GM10248 (cell line): ENCODE results near the gene GPR137C.
"Not testable (repeated sequence)": the region's sequence is repeated elsewhere in the genome, so short reads cannot be mapped to it uniquely, and the experiment has no call there.

Experiments
- CTCF ChIA-PET: fragments of 300-600 bp; sonication (Branson Sonifier 250); formaldehyde crosslinking; extraction: SDS; loops from one replicate; lab custom pipeline; 2021; ENCODE audit warnings: antibody characterized with exemption; lab: Yijun Ruan, JAX
- POLR2A ChIA-PET: fragments of 350-650 bp; sonication (Branson Sonifier 250); formaldehyde crosslinking; extraction: SDS; loops from one replicate; lab custom pipeline; 2020; ENCODE audit warnings: antibody characterized with exemption; lab: Yijun Ruan, JAX
- DNase-seq: peaks from one replicate; pipeline ENCODE4 v3.0.0; 2012; ENCODE audit errors: extremely low spot score
- CTCF ChIP-seq: IDR thresholded peaks from 2 replicates; pipeline ENCODE4 v1.5.1; 2012; ENCODE audit warnings: mild to moderate bottlenecking, low read depth; ENCODE audit errors: extremely low read depth, missing control alignments, control extremely low read depth

The GPR137C gene

GRCh38 chr14:52553671-52554575 is 1.3 kb downstream of the GPR137C start:
- ChIA-PET POLR2A (no interaction called here), CTCF (interaction anchor here (0.8 to 2.5 kb wide), 3 partner anchors 11 to 254 kb away, joined by 3 to 8 read pairs (median 3); no protein-coding TSS in a partner anchor)
- TF ChIP-seq CTCF: no peak
- peak; percentile 53 for DNase-seq

- POLR2A ChIA-PET: no interaction called here
- CTCF ChIA-PET: interaction anchor here (1.0 kb wide), 1 partner anchor 9 kb away, joined by 3 read pairs; no protein-coding TSS in a partner anchor
- no peak for TF ChIP-seq CTCF
- DNase-seq: no peak
Measured at GRCh38 chr14:52558688-52559087, 6.1 kb downstream of the GPR137C start.

GRCh38 chr14:52563120-52563519 is 10.5 kb downstream of the GPR137C start:
- TF ChIP-seq CTCF: no peak
- ChIA-PET POLR2A (interaction anchor here (1.2 kb wide), 1 partner anchor 11 kb away, joined by 3 read pairs; the partner anchor contains the start of genes GPR137C and TXNDC16), CTCF (interaction anchor here (1.0 to 2.3 kb wide), 4 partner anchors 8 to 16 kb away, joined by 3 to 8 read pairs (median 6); partner anchors contain the start of genes GPR137C and TXNDC16)
- no peak for DNase-seq

GRCh38 chr14:52568454-52568853 is 15.8 kb downstream of the GPR137C start:
- CTCF ChIA-PET: interaction anchor here (1.4 to 1.5 kb wide), 2 partner anchors 10 to 13 kb away, joined by 3 read pairs; no protein-coding TSS in a partner anchor
- DNase-seq, POLR2A ChIA-PET: not testable (repeated sequence)

- CTCF ChIA-PET: interaction anchor here (1.6 kb wide), 1 partner anchor 14 kb away, joined by 8 read pairs; no protein-coding TSS in a partner anchor
- no peak for TF ChIP-seq CTCF
- DNase-seq: no peak
- POLR2A ChIA-PET: no interaction called here
Measured at GRCh38 chr14:52575858-52576257, 23.2 kb downstream of the GPR137C start.

GRCh38 chr14:52583544-52583943 is 30.9 kb downstream of the GPR137C start:
- no peak for DNase-seq
- CTCF ChIA-PET: no interaction called here
- no peak for TF ChIP-seq CTCF
- POLR2A ChIA-PET: no interaction called here
